B cell (primary cell): Measurements from ENCODE around the gene SNRK. TPM values are rescaled to one million over a fixed set of nuclear protein-coding genes. Genes with fewer than 3 reads are reported as not detected.

ENCODE experiments used
- ATAC-seq: fragments of 200-7000 bp; cut with Tn5 transposase; one replicate; pipeline ENCODE4 v1.10.0; 2021; ENCODE audit warnings: low read depth, mild to moderate bottlenecking, moderate number of reproducible peaks, moderate library complexity
- CTCF ChIA-PET: fragments of 350-600 bp; sonication (Branson Sonifier 250); formaldehyde crosslinking; loops from one replicate; lab custom pipeline; 2021; ENCODE audit warnings: antibody characterized with exemption, inconsistent platforms; lab: Charles Lee
- POLR2A ChIA-PET: fragments of 350-600 bp; sonication (Branson Sonifier 250); formaldehyde crosslinking; loops from one replicate; lab custom pipeline; 2021; ENCODE audit warnings: antibody characterized with exemption; lab: Charles Lee
- DNase-seq: peaks from one replicate; pipeline ENCODE4 v3.0.0; 2013
- H2AFZ ChIP-seq: 2 replicates; pipeline ENCODE4 v1.6.1; 2012; ENCODE audit warnings: mild to moderate bottlenecking, low read depth, low read length; ENCODE audit not compliant: insufficient read depth, poor library complexity, severe bottlenecking
- H3K27ac ChIP-seq, 2 donors: 1 replicate in 1 of 2; 2 replicates in 1 of 2; pipeline ENCODE4 v1.5.1; 2012 to 2013; ENCODE audit warnings: low read length in 2 of 2, mild to moderate bottlenecking in 2 of 2, moderate library complexity in 1 of 2
- H3K27me3 ChIP-seq, 4 experiments: fragments of 200-600 bp in 1 of 4; sonication (generic) in 1 of 4; replicated peaks in 1 of 4; 1 replicate in 2 of 4; 2 replicates in 2 of 4; pipeline versions ENCODE4 v1.6.1 to v1.7.0; 2013 to 2016; ENCODE audit warnings: low read length in 3 of 4, mild to moderate bottlenecking in 2 of 4, mixed read lengths in 1 of 4, moderate library complexity in 1 of 4; ENCODE audit not compliant: insufficient read depth in 4 of 4, control insufficient read depth in 3 of 4; ENCODE audit errors: control extremely low read depth in 1 of 4
- H3K36me3 ChIP-seq, 2 experiments: replicated peaks in 1 of 2; 1 replicate in 1 of 2; 2 replicates in 1 of 2; pipeline versions ENCODE4 v1.6.1 to v1.7.1; 2013; ENCODE audit warnings: low read length in 1 of 2; ENCODE audit not compliant: insufficient read depth in 2 of 2, control insufficient read depth in 1 of 2; ENCODE audit errors: control extremely low read depth in 1 of 2, extremely low read depth in 1 of 2
- H3K4me1 ChIP-seq, 2 donors: fragments of 200-600 bp in 1 of 2; sonication (generic) in 1 of 2; 1 replicate in 1 of 2; 2 replicates in 1 of 2; pipeline versions ENCODE4 v1.5.1 to v1.6.1; 2013 to 2017; ENCODE audit warnings: low read length in 2 of 2; ENCODE audit not compliant: control insufficient read depth in 2 of 2, insufficient read depth in 2 of 2
- H3K4me2 ChIP-seq: replicated peaks from 2 replicates; pipeline ENCODE3; 2012; ENCODE audit warnings: mild to moderate bottlenecking, low read depth, low read length; ENCODE audit not compliant: poor library complexity, severe bottlenecking
- H3K4me3 ChIP-seq, 5 experiments: fragments of 200-600 bp in 1 of 5; sonication (generic) in 1 of 5; 1 replicate in 3 of 5; 2 replicates in 2 of 5; pipeline versions ENCODE4 v1.5.1 to v1.7.0; 2011 to 2016; ENCODE audit warnings: low read length in 4 of 5, mild to moderate bottlenecking in 4 of 5, low read depth in 2 of 5, control low read depth in 1 of 5, moderate library complexity in 1 of 5; ENCODE audit not compliant: insufficient read depth in 1 of 5; ENCODE audit errors: control extremely low read depth in 1 of 5, extremely low read depth in 1 of 5
- H3K79me2 ChIP-seq: fragments of 200-600 bp; sonication (generic); one replicate; pipeline ENCODE4 v1.6.0; 2016; ENCODE audit warnings: low read length; ENCODE audit not compliant: control insufficient read depth, insufficient read depth
- H3K9ac ChIP-seq: fragments of 200-600 bp; sonication (generic); 2 replicates; pipeline ENCODE4 v1.6.1; 2017; ENCODE audit warnings: mild to moderate bottlenecking, low read length, moderate library complexity
- H3K9me3 ChIP-seq, 3 donors: one replicate each; pipeline versions ENCODE4 v1.6.1 to v1.7.1; 2013; ENCODE audit warnings: low read length in 2 of 3; ENCODE audit not compliant: control insufficient read depth in 2 of 3, insufficient read depth in 1 of 3; ENCODE audit errors: control extremely low read depth in 1 of 3
- H4K20me1 ChIP-seq: 2 replicates; pipeline ENCODE4 v1.6.0; 2012; ENCODE audit warnings: mild to moderate bottlenecking, low read length; ENCODE audit not compliant: insufficient read depth, control insufficient read depth, poor library complexity, severe bottlenecking
- H3K27ac Mint-ChIP-seq: one replicate; pipeline ENCODE4 v1.8.0; 2021; ENCODE audit warnings: mixed read lengths
- H3K27me3 Mint-ChIP-seq: one replicate; pipeline ENCODE4 v1.8.0; 2021; ENCODE audit warnings: mixed read lengths
- H3K4me1 Mint-ChIP-seq: one replicate; pipeline ENCODE4 v1.8.0; 2021; ENCODE audit warnings: mixed read lengths
- H3K4me3 Mint-ChIP-seq: one replicate; pipeline ENCODE4 v1.8.0; 2021; ENCODE audit warnings: mixed read lengths
- H3K9me3 Mint-ChIP-seq: one replicate; pipeline ENCODE4 v1.8.0; 2022; ENCODE audit warnings: mixed read lengths; ENCODE audit not compliant: insufficient read depth
- CTCF ChIP-seq: fragments of 200-600 bp; IDR thresholded peaks from one replicate; pipeline ENCODE4 v1.8.0; 2022; ENCODE audit warnings: antibody characterized with exemption, mild to moderate bottlenecking
- EZH2 ChIP-seq: IDR thresholded peaks from 2 replicates; pipeline ENCODE4 v1.6.1; 2012; ENCODE audit warnings: borderline replicate concordance, low read depth, mild to moderate bottlenecking, moderate library complexity, low read length; ENCODE audit not compliant: insufficient read depth, poor library complexity, severe bottlenecking
- WGBS: methylation state at CpG from one replicate; pipeline ENCODE4 v1.1.5; 2013; ENCODE audit warnings: missing lambda C conversion rate; ENCODE audit not compliant: insufficient coverage; 5-methylcytosine and 5-hydroxymethylcytosine counted together
- intact Hi-C: fragments of 100-400 bp; cut with micrococcal nuclease; formaldehyde crosslinking; loops from one replicate; pipeline ENCODE4 v1.10.0; 2022
- polyA plus RNA-seq: library from polyadenylated mRNA; depleted of rRNA; stranded (reverse); fragments of >200 nt; gene quantifications from 2 replicates; pipeline ENCODE4 v1.2.3, GENCODE V29; 2012
- total RNA-seq, 2 donors: library from RNA; stranded (reverse); fragments of 120-200 nt in 1 of 2; gene quantifications; 1 replicate in 1 of 2; 2 replicates in 1 of 2; pipeline versions ENCODE4 v1.2.3 to v1.2.4, GENCODE V29; 2013 to 2022

Gene SNRK
- total and polyA plus RNA-seq, 2 donors (not counting 1 experiment from before 2014, with no cell fraction given) = 17.8 to 46.7 TPM

- peak overlapping the region in 1 of 2 donors; percentile 79 for H3K27ac ChIP-seq
- H3K4me1 ChIP-seq = peaks cover 16 to 38% of the 10 kb centered on the region in 2 donors
- TF ChIP-seq CTCF = no peak
- TF ChIP-seq EZH2 = no peak
- Mint-ChIP-seq H3K4me1 (peaks cover 55% of the 10 kb centered on the region), H3K4me3 (peak overlapping the region; percentile 64), H3K27me3 (no peaks in the 10 kb centered on the region), H3K9me3 (no peaks in the 10 kb centered on the region), H3K27ac (peak overlapping the region; percentile 89)
- CTCF ChIA-PET = no interaction called here
- H3K79me2 ChIP-seq = peaks cover 87% of the 10 kb centered on the region
- DNase-seq = no peak
- no peak overlapping the region for H3K9ac ChIP-seq
- POLR2A ChIA-PET = no interaction called here
- H3K27me3 ChIP-seq = no peaks in the 10 kb centered on the region
- H3K9me3 ChIP-seq = no peaks in the 10 kb centered on the region
- no peak for ATAC-seq
- intact Hi-C loops = no loop called here
- no peak overlapping the region for H3K4me3 ChIP-seq
- WGBS = no CpG with 5 or more reads among the region's 3 CpGs
- peaks cover 2 to 22% of the 10 kb centered on the region in 2 experiments for H3K36me3 ChIP-seq
- peaks cover 37% of the 10 kb centered on the region for H4K20me1 ChIP-seq
- peak overlapping the region; percentile 52 for H3K4me2 ChIP-seq
- no peak overlapping the region for H2AFZ ChIP-seq
Observed at GRCh38 chr3:43307226-43307625, 20.9 kb downstream of the SNRK start.

- Mint-ChIP-seq H3K4me3 (peak overlapping the region; percentile 64), H3K27me3 (no peaks in the 10 kb centered on the region), H3K4me1 (peaks cover 54% of the 10 kb centered on the region), H3K27ac (peak overlapping the region; percentile 89), H3K9me3 (peaks cover 1% of the 10 kb centered on the region)
- Histone ChIP-seq H3K27me3 (no peaks in the 10 kb centered on the region), H3K36me3 (peaks cover 4 to 26% of the 10 kb centered on the region in 2 experiments), H3K9me3 (no peaks in the 10 kb centered on the region), H3K27ac (peak overlapping the region in 1 of 2 donors; percentile 79), H3K9ac (no peak overlapping the region), H3K4me3 (peak overlapping the region in 1 of 5 experiments; percentile 9), H4K20me1 (peaks cover 37% of the 10 kb centered on the region), H2AFZ (no peak overlapping the region), H3K79me2 (peaks cover 87% of the 10 kb centered on the region), H3K4me1 (peaks cover 16 to 35% of the 10 kb centered on the region in 2 donors), H3K4me2 (peak overlapping the region; percentile 52)
- ChIA-PET POLR2A (no interaction called here), CTCF (no interaction called here)
- DNase-seq (peak; percentile 23), ATAC-seq (no peak)
- no peak for TF ChIP-seq EZH2
- no CpG with 5 or more reads among the region's 2 CpGs for WGBS
- intact Hi-C loops = loop anchor here (1.0 kb wide), 1 partner anchor 11 kb away; no protein-coding TSS in a partner anchor
Observed at GRCh38 chr3:43307649-43308048, 21.3 kb downstream of the SNRK start.
